Measurements from ENCODE around the gene ZDHHC20.

Gene ZDHHC20

GRCh38 chr13:21434588-21434987 lies 24.5 kb downstream of the ZDHHC20 start:
- TF ChIP-seq CTCF (IDR thresholded peaks at IDR 0.05) = no peak

GRCh38 chr13:21429211-21429610 lies 29.9 kb downstream of the ZDHHC20 start:
- no peak for TF ChIP-seq CTCF (IDR thresholded peaks at IDR 0.05)

GRCh38 chr13:21427741-21428140 lies 31.4 kb downstream of the ZDHHC20 start:
- no peak for TF ChIP-seq CTCF (IDR thresholded peaks at IDR 0.05)

GRCh38 chr13:21426238-21426637 lies 32.9 kb downstream of the ZDHHC20 start:
- TF ChIP-seq CTCF (IDR thresholded peaks at IDR 0.05) = no peak

- no peak for TF ChIP-seq CTCF (IDR thresholded peaks at IDR 0.05)
Measured at GRCh38 chr13:21420706-21421105, 38.4 kb downstream of the ZDHHC20 start.

- TF ChIP-seq CTCF (IDR thresholded peaks at IDR 0.05) = no peak
Measured at GRCh38 chr13:21413013-21413412, 46.1 kb downstream of the ZDHHC20 start.

- no peak for TF ChIP-seq CTCF (IDR thresholded peaks at IDR 0.05)
Measured at GRCh38 chr13:21405309-21405708, 53.8 kb downstream of the ZDHHC20 start.

GRCh38 chr13:21402586-21403307 lies 56.4 kb downstream of the ZDHHC20 start:
- TF ChIP-seq CTCF (IDR thresholded peaks at IDR 0.05) = no peak

All from LNCAP (cell line).